Epithelial cell of esophagus (primary cell): ENCODE data around the gene KCNE4.

ENCODE experiments used
- DNase-seq: peaks from one replicate; pipeline ENCODE4 v3.0.0; 2010; ENCODE audit warnings: low read depth
- H3K4me3 ChIP-seq: 2 replicates; pipeline ENCODE4 v1.5.1; 2011; ENCODE audit warnings: mild to moderate bottlenecking, low read length, control low read depth
- TF ChIP-seq, protein P1 (sequence below): IDR thresholded peaks from 2 replicates; pipeline ENCODE4 v1.5.1; 2011; ENCODE audit warnings: low read depth, mild to moderate bottlenecking, low read length, control low read depth, inconsistent platforms; ENCODE audit not compliant: insufficient read depth; ENCODE audit errors: missing control alignments

The KCNE4 gene

DNA sequence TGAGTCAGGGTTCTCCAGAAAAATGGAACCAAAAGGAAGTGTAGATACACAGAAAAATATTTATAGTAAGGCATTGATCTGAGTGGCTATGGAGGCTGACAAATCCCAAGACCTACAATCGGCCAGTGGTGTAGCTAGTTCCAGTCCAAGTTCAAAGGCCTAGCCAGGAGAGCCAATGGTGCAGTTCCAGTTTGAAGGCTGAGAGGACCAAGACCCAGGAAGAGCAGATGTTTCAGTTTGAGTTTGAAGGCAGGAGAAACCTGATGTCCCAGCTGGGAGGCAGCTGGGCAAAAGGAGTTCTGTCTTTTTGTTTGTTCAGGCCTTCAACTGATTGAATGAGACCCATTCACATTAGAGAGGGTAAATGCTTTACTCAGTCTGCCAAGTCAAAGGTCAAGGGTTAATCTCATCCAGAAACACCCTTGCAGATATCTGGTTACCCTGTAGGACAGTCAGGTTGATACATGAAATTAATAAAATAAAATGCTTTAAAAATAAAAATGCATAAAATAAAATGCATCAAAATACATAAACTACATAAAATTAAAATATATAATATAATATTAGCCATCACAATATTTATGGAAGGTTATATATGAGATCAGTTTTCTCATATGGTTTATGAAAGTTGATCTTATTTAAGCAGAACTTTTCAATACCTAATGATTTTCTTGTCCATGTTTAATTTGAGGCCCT, 38.7 kb downstream of the KCNE4 start:
- TF ChIP-seq, protein P1, sequence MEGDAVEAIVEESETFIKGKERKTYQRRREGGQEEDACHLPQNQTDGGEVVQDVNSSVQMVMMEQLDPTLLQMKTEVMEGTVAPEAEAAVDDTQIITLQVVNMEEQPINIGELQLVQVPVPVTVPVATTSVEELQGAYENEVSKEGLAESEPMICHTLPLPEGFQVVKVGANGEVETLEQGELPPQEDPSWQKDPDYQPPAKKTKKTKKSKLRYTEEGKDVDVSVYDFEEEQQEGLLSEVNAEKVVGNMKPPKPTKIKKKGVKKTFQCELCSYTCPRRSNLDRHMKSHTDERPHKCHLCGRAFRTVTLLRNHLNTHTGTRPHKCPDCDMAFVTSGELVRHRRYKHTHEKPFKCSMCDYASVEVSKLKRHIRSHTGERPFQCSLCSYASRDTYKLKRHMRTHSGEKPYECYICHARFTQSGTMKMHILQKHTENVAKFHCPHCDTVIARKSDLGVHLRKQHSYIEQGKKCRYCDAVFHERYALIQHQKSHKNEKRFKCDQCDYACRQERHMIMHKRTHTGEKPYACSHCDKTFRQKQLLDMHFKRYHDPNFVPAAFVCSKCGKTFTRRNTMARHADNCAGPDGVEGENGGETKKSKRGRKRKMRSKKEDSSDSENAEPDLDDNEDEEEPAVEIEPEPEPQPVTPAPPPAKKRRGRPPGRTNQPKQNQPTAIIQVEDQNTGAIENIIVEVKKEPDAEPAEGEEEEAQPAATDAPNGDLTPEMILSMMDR, result no peak
- H3K4me3 ChIP-seq, result no peak overlapping the region
- no peak for DNase-seq

DNA sequence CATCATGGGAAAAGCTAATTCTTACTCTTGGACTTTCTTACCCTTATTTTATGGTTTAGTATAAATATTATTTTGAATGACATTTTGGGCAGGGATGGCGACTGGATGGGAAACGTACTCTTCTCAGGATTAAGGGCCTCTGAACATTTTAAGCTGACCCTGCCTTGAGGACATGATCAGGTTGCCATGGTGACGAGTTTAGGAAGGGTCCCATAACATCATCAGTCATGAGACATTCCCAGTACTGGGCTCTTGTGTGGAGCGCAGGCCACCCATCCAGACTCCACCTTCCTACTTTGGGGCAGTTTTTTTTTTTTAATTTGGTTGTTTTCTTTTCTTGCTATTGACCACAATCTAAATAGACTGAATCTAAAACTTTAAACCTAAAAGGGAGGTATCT, 40.7 kb downstream of the KCNE4 start:
- H3K4me3 ChIP-seq, result no peak overlapping the region
- DNase-seq, result no peak
- TF ChIP-seq, protein P1, result no peak

DNA sequence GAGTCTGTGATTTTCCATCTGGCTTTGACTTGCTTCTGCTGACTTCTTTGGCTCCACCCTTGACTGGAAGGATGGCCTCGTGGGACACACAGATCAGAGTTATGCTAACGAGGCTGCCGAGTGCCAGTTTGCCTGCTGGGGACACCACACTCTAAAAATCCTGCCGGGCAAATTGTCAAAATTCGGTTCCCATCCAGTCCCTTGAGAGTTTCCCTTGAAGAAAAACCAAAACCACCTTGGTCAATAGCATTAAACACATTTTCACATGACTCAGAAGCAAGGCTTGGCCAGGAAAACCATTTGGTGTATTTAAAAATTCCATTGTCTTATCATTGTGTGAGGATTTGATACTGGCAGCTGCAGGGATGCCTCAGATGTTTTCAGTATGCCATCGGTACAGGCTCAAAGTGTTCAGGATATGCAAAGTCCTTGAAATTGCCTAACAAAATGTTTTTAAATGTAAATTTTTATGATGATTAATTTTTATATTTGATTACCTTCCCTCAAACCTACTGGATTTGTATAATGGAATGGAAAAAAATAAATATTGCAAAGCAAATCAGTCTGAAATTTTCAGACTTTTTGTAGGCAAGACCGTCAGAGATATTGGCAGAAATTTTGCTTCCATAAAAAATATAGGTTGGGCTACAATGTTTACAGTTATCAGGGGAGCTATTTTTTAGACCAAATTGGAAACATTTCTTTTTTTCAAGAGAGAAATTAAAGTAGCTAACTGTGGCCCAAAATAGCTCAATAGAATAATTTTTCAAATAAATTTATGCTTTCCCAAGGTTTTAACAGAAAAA, 41.6 kb downstream of the KCNE4 start:
- DNase-seq, result no peak
- TF ChIP-seq, protein P1, result no peak
- no peak overlapping the region for H3K4me3 ChIP-seq

DNA sequence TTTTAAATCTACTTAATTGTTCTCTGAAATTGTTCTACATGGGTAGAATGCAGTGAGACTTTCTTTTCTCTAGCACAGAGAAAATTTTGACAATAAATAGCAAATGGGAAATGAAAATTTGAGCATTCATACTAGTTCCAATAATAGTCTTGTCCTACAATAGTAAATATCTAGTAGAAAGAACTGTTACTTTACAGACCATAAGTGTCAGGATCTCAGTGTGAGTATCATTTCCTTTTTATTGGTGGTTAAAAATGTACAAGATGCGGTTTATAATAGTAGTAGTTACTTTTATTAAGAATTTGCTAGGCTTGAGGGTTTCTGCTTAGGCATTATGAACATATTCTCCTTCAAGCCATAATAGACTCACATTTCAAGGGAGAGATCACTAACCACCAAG, 43.2 kb downstream of the KCNE4 start:
- TF ChIP-seq, protein P1, result no peak
- no peak overlapping the region for H3K4me3 ChIP-seq
- no peak for DNase-seq

DNA sequence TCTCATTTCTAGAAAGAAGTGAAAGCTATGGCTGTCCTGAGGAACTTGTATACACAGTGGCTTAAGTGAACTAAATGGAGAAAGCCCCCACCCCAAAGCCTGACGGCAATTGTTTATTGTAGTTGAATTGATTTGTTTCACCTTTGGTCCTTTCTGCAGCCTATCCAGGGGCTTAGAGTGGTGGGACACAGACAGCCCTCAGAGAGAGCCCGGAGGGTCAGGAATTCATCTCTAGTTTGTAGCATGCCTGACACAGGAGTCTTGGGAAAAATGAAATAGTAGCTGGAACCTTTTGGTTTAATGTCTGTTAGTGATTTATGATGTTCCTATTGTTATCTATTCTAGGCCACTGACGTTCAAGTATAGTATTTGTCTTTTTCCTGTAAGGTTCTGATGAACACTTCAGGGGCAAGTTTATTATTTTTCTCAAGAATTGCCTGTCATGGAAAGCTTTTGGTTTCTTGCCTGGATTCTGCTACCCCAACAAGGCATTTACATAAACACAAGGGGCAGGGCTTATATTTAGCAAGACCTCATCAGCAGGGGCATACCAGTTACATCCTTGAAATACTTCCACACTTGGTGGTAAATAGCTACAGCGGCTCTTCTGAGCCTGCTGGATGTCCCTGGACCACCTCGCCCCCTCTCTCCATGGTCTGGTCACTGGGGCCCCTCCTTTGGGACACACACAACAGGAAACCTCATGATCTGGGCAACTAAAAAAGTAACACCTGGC, 44.4 kb downstream of the KCNE4 start:
- DNase-seq, result no peak
- H3K4me3 ChIP-seq, result no peak overlapping the region
- TF ChIP-seq, protein P1, result no peak

DNA sequence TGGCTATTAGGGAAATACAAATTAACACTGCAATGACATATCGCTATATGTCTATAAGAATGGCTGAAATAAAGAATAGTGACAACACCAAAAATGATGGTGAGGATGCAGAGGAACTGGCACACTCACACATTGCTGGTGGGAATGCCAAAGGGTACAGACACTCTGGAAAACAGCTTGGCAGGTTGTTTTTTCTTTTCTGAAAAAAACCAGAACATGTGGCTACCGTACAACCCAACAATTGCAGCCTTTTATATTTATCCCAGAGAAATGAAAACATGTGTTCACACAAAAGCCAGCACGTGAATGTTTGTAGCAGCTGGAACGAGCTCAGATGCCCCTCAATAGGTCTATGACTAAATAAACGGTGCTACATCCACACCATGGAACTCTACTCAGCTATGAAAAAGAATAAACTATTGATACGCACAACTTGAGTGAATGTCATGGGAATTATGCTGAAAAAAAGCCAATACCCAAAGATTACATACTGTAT, 45.9 kb downstream of the KCNE4 start:
- TF ChIP-seq, protein P1, result no peak
- H3K4me3 ChIP-seq, result no peak overlapping the region
- no peak for DNase-seq
